HG03520 (cell line): ENCODE measurements around the gene MYH13.

Experiments
- ATAC-seq: cut with Tn5 transposase; IDR thresholded peaks from one replicate; pipeline ENCODE4 v1.9.1; 2021; ENCODE audit warnings: mild to moderate bottlenecking, moderate library complexity; ENCODE audit not compliant: unreplicated experiment

MYH13 gene

DNA sequence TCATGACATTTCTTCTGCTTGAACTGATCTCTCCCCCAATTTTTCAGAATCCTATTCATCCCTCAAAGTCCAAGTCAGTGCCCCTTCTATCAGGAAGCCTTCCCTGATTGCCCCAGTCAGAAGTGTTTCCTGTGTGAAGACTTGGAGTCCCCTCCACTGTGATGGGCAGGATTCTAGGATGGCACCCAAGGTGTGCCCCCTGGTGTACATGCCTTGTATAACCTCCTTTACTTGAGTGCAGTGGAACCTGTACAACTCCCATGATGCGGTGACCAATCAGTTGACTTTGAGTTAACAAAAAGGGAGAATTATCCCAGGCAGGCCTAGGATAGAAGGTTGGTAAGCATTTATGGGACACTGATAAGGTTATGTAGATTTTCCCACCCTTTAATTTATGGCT is 23.4 kb downstream of the MYH13 start:
- no peak for ATAC-seq

- no peak for ATAC-seq
Measured at GRCh38 chr17:10344816-10345215, 28.0 kb downstream of the MYH13 start.

DNA sequence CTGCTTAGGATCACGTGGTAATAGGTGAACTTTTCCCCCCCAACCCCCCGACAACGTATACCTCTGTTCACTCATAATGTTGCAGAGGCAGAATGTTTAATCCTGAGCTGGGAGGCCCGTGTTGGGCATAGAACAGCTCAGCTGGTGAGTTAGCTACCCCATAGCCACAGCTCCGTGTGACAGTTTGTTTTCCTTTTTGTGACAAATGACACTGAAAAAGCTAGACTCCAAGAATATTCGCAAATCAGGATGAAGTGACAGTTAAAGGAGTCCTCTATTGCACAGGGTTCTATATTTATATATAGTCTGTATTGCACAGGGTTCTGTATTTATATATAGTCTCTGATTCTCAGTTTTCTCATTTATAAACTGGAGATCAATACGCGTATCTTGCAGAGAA is 33.8 kb downstream of the MYH13 start:
- no peak for ATAC-seq

GRCh38 chr17:10337976-10338375 is 34.8 kb downstream of the MYH13 start:
- ATAC-seq, result no peak

- ATAC-seq, result no peak
Measured at GRCh38 chr17:10337136-10337535, 35.7 kb downstream of the MYH13 start.

GRCh38 chr17:10336393-10336792 is 36.4 kb downstream of the MYH13 start:
- ATAC-seq, result no peak

- ATAC-seq, result no peak
Measured at GRCh38 chr17:10332515-10332914, 40.3 kb downstream of the MYH13 start.

- no peak for ATAC-seq
Measured at GRCh38 chr17:10328971-10329923, 43.6 kb downstream of the MYH13 start.

DNA sequence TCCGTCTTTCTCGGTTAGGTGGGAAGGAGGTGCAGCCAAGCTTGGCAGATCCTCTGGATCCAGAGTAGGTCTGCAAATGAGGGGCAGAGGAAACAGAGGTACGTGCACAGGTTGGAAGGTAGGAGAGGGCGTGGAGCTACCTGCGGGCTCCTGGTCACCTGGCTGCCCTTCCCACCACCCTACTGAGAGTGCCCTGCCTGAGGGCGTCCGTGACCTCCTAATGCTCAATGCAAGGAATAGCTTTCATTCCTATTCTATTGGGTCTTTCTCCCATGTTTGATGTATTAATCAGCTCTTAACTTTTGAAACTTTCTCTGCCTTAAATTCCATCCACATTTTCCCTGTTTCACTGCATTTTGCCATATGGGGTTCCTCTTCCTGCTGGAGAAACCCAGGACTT is 44.6 kb downstream of the MYH13 start:
- ATAC-seq, result no peak

DNA sequence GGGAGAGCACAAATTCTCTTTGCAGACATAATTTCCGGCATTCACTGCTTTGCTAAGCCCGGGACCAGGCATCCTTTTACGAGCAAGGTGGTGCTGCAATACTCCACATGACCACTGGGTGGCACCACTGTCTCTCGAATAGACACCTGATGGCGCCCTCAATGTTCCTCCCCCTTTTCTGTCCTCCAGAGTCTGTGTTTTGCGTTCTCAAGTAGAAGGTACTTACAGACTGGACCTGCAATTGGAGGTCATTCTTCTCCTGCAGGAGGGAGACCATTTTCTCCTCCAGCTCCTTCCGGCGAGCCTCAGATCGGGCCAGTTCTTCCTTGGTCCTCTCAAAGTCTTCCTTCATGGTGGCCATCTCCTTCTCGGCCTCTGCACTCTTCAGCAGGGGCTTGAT is 45.2 kb downstream of the MYH13 start:
- ATAC-seq, result no peak

GRCh38 chr17:10325031-10325695 is 47.6 kb downstream of the MYH13 start:
- ATAC-seq, result no peak

GRCh38 chr17:10323812-10324610 is 48.8 kb downstream of the MYH13 start:
- ATAC-seq, result no peak

DNA sequence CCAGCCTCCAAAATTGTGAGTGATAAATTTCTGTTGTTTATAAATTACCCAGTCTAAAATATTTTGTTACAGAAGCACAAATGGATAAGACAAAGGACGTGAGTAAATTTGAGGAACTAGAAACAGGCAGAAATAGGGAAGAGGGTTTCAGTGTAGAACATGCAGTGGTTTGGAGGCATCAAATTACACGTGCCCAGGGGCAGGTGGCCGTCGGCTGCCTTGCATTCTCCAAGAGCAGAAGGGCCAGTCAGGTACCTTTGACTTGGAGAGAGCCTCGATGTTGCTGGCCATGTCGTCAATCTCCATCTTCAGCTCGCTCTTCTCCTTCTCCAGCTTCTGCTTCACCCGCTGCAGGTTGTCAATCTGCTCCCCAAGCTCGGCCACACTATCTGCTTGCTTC is 54.3 kb downstream of the MYH13 start:
- no peak for ATAC-seq

- no peak for ATAC-seq
Measured at GRCh38 chr17:10317543-10317834, 55.3 kb downstream of the MYH13 start.

DNA sequence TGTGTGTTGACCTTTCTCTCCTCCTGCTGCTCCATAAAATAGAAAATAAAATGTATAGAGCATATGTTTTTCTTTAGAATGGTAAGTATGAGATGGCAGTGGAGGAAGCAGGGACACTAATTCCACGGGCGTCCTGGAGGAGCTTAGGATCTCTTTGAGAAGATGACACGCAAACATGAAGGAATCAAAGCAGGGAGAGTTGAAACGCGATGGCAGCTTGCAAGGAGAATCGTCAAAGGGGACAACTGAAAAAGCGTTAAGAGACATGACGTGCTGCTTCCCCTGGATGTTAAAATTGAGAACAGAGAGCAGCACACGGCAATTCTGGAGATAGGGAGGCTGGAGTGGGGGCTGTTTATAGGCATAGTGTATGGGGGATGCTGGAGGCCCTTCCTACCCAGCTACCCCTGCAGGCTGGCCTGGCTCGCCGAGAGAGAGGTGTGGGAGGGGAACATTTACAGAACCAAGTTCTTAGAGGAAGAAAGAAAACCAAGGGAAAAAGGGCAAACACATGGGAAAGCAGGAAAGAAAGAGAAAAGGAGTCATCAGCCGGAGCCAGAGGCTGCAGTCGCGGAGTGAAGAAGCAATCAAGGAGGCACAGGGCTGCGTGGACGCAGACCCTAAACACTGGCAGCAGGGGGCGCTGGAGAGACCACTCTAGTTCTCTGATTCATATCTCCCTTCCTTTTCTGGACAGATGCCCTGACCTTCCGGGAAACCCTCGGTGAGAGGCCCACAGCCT is 55.8 kb downstream of the MYH13 start:
- no peak for ATAC-seq

DNA sequence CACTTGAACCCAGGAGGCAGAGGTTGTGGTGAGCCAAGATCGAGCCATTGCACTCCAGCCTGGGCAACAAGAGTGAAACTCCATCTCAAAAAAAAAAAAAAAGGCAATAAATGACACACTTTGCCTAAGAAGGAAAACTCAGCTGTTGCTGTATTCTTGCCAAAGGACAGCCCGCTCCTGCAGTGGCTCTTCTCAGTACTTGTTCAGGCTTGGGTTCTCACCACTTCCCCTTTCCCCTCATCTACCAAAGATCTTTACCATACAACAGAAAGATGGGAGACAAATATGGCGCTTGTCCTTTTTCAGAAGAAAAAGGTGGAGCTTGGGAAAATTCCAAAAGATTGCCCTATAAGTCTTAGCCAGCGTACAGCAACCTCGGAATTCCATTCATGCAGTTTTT is 58.5 kb downstream of the MYH13 start:
- no peak for ATAC-seq

GRCh38 chr17:10313037-10313672 is 59.7 kb downstream of the MYH13 start:
- no peak for ATAC-seq

- ATAC-seq, result no peak
Measured at GRCh38 chr17:10311131-10311530, 61.7 kb downstream of the MYH13 start.

- ATAC-seq, result no peak
Measured at GRCh38 chr17:10309003-10309974, 63.5 kb downstream of the MYH13 start.
